Astrocyte of the spinal cord (primary cell): ENCODE measurements around the gene SETDB1.

ENCODE experiments used
- DNase-seq: peaks from one replicate; pipeline ENCODE4 v3.0.0; 2011; ENCODE audit warnings: low read depth, low spot score
- H3K4me3 ChIP-seq: 2 replicates; pipeline ENCODE4 v1.5.1; 2011; ENCODE audit warnings: low read depth, mild to moderate bottlenecking, low read length, moderate library complexity
- in situ Hi-C: cut with HindIII; loops from 2 replicates; pipeline ENCODE4 v1.10.0; 2017; ENCODE audit warnings: low sequenced_read_pairs
- TF ChIP-seq, protein P1 (sequence below): IDR thresholded peaks from 2 replicates; pipeline ENCODE4 v1.5.1; 2012; ENCODE audit warnings: low read depth, mild to moderate bottlenecking, low read length, inconsistent platforms

The SETDB1 gene

DNA sequence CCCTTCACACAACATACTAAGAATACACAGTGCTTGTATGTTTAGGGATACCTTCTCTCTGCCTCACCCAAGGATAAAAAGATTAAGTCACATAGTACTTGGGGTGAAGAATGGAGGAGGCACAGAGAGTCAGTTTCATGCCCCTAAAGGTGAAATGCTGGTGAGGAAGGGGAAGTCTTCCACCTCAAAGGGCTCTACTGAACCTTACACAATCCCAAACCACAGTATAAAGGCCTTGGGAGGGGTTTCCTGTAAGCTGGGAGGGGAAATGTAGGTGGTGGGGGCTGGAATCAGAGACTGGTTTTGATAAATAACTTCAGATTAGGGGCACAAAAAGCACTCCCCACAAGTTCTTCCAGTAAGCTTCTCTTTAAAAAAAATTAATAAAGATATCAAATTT lies 77.0 kb downstream of the SETDB1 start:
- no peak for DNase-seq
- no peak overlapping the region for H3K4me3 ChIP-seq
- in situ Hi-C loops = no loop called here
- TF ChIP-seq, protein P1, sequence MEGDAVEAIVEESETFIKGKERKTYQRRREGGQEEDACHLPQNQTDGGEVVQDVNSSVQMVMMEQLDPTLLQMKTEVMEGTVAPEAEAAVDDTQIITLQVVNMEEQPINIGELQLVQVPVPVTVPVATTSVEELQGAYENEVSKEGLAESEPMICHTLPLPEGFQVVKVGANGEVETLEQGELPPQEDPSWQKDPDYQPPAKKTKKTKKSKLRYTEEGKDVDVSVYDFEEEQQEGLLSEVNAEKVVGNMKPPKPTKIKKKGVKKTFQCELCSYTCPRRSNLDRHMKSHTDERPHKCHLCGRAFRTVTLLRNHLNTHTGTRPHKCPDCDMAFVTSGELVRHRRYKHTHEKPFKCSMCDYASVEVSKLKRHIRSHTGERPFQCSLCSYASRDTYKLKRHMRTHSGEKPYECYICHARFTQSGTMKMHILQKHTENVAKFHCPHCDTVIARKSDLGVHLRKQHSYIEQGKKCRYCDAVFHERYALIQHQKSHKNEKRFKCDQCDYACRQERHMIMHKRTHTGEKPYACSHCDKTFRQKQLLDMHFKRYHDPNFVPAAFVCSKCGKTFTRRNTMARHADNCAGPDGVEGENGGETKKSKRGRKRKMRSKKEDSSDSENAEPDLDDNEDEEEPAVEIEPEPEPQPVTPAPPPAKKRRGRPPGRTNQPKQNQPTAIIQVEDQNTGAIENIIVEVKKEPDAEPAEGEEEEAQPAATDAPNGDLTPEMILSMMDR = no peak

DNA sequence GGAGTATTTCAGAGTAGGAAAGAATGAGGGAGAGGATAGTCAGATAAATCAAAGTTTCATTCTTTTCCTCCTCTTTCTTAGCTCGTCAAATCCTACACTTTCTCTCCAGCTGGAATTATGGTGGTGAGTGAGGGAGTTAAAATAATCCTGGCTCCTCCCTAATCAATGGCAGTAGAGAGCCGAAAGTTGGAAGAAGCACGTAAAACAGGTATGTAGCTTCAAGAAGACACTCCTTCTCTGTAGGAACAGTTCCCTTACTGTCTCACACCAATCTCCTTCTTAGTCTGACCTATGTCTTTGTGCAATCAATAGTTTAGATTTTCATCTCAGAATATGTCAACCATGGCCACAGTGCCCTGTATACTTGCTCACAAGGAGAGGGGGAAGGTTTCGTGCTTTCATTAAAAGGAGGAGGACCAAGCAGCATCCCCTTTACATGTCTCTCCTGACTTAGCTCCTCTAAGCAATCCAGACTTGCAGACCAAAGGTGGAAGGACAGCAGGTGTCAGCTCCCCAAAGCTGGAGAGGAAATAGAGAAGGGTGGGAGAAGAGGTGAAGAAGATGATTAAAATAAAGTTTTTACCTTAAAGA lies 79.7 kb downstream of the SETDB1 start:
- in situ Hi-C loops = no loop called here
- no peak for DNase-seq
- TF ChIP-seq, protein P1 = no peak
- peak overlapping the region; percentile 62 for H3K4me3 ChIP-seq

DNA sequence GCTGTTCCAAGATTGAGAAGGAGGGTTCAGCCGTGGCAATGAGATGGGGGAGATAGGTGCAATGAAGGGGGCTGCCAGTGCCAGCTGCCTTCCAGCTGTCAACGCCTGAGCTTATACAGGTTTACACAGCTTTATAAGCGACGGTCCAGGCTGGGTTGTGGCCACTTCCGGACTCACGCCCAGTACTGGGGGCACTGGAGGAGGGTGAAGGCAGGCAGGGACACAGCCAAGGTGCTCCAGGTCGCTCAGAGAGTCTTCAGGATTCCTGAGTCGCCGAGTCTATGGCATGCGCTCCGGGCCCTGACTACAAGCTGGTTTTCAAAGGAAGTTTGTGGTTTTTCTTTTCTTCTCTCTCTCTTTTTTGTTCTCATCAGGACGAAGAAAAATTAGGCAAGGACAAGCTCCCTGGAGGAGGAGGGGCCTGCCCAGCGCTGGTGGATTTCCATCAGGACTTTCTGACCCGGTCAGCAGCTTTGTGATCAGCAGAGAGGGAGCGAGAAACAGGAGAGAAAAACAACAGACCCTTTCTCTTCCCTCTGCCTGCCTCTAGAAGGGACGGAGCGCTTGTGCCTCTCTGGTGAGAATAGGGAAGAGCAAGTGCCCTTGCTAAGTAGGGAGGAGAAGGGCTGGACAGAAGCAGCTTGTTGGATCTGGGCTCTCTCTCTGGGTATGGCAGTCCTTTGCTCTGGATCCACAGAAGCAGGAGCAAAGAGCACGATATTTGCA lies 80.3 kb downstream of the SETDB1 start, which contains the start of gene MINDY1:
Gene MINDY1 (minus strand): TSS at position 576 of the 726 bp plus-strand sequence. CDS start 4,285 bp downstream, outside the sequence.
- peak; percentile 88 for DNase-seq
- in situ Hi-C loops = no loop called here
- H3K4me3 ChIP-seq = peak within 1 kb of the TSS; percentile 62

DNA sequence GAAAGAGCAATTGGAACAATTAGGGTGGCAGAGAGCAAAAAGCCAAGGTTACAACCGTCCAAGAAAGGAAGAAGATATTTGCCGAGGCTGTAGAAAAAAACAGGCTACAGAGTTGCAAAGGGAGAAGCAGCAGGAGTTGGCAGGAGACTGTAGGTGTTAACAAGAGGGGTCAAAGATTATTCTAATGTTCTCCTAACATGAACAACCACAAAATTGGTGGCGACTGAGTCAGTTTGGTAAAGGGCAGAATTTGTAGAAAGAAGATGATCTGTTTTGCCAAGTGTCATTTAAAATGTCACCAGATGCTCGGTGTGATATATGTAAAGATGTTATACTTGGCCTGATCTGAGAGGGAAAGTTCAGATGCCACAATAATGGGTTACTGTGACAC lies 81.7 kb downstream of the SETDB1 start:
- peak overlapping the region; percentile 23 for H3K4me3 ChIP-seq
- TF ChIP-seq, protein P1 = no peak
- no peak for DNase-seq
- in situ Hi-C loops = no loop called here

More for the DNA sequence above, 80.3 kb downstream of the SETDB1 start, which contains the start of gene MINDY1:
- TF ChIP-seq, protein P1 = peak; percentile 70

DNA sequence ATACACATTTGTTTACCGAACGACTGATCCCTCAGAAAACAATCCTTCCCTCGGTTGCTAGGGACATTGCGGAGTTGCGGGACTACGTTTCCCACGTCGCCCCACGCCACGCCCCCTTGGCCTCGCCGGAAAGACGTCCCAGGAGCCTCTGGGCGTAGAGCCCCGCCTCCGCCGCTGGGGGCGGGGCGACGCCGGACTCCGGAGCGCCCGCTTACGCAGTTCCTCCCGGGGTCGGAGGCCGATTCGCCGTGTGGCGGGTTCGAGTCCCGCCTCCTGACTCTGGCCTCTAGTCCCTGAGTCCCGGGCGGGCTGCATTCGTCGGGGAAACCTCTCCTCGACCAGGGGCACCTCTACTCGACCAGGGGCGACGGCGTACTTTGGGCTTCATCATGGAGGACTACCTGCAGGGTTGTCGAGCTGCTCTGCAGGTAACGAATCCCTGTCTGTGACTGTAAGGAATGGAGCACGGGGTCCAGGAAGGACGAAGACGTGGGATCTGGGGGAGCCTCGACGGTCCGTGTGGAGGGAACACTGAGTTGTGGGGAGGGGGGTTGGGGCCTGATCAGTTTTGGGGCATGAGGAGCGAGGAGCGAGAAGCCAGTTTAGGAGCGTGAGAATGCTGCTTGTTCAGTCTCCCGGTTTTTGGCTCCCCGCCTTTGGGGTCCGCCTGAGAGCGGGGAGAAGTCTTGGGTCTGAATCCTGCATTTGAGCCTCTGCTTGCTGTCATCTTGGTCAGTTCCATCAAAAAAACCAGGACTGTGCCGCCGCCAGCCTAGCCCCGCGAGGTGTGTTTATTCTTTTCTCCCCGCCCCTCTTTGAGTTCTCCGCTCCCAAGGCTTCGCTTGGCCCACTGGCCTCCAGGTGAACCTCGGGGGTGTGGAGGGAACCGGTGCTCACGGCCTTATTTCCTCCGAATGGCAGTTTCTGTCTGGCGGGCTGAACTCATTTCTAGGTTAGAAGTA lies 82.4 kb downstream of the SETDB1 start, which contains the start of gene PRUNE1:
Gene PRUNE1 (plus strand): TSS at position 206 of the 962 bp plus-strand sequence. CDS start 184 bp downstream, at position 390.
- TF ChIP-seq, protein P1 = no peak
- H3K4me3 ChIP-seq = peak within 1 kb of the TSS; percentile 83
- in situ Hi-C loops = no loop called here
- peak; percentile 96 for DNase-seq

DNA sequence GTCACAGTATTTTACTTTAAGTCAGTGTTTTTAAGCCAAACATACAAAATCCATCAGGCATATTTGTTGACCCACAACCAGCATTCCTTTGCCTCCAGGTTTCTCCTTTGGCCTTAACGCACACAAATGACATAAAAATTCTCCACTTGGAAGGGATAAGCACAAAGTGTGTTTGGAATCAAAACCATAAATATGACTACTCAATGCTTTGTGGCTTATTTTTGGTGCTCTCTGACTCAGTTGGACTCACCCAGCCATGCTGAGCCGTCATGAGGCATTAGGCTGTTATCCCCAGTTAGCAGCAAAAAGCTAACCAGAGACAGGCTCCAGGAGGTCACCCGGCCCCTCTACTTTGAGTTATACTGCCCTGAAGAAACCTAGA lies 83.0 kb downstream of the SETDB1 start:
- H3K4me3 ChIP-seq = peak overlapping the region; percentile 83
- in situ Hi-C loops = no loop called here
- TF ChIP-seq, protein P1 = no peak
- DNase-seq = peak; percentile 74
